HuH-7 (cell line): ENCODE data around the gene LRRC52.
"Not testable (repeated sequence)": the region's sequence is repeated elsewhere in the genome, so short reads cannot be mapped to it uniquely, and the experiment has no call there.

Source experiments
- DNase-seq: peaks from one replicate; pipeline ENCODE4 v3.0.0; 2011; ENCODE audit warnings: low spot score

The LRRC52 gene

GRCh38 chr1:165581926-165582325 is 38.1 kb downstream of the LRRC52 start:
- DNase-seq: no peak

- no peak for DNase-seq
These were observed 42.6 kb downstream of the LRRC52 start for GRCh38 chr1:165586398-165586797.

GRCh38 chr1:165591391-165591790 is 47.6 kb downstream of the LRRC52 start:
- DNase-seq: not testable (repeated sequence)

GRCh38 chr1:165592945-165593823 is 49.4 kb downstream of the LRRC52 start:
- DNase-seq: peak; percentile 49

GRCh38 chr1:165595246-165595938 is 51.6 kb downstream of the LRRC52 start:
- no peak for DNase-seq

- peak; percentile 85 for DNase-seq
These were observed 54.3 kb downstream of the LRRC52 start for GRCh38 chr1:165597883-165598675.

GRCh38 chr1:165598676-165599059 is 54.9 kb downstream of the LRRC52 start:
- no peak for DNase-seq

- DNase-seq: no peak
These were observed 57.0 kb downstream of the LRRC52 start for GRCh38 chr1:165600793-165601192.

- DNase-seq: no peak
These were observed 60.0 kb downstream of the LRRC52 start for GRCh38 chr1:165603810-165604209.

- no peak for DNase-seq
These were observed 61.4 kb downstream of the LRRC52 start for GRCh38 chr1:165605246-165605645.

- not testable (repeated sequence) for DNase-seq
These were observed 62.9 kb downstream of the LRRC52 start for GRCh38 chr1:165606676-165607075.

GRCh38 chr1:165610866-165611265 is 67.1 kb downstream of the LRRC52 start:
- DNase-seq: no peak

- no peak for DNase-seq
These were observed 68.3 kb downstream of the LRRC52 start for GRCh38 chr1:165612062-165612461.
